ENCODE results near the gene CROT. TPM values are rescaled to one million over a fixed set of nuclear protein-coding genes. Genes with fewer than 3 reads are reported as not detected.
A peak's percentile ranks its signal among the peaks of the same experiment; 100 is the strongest.

CROT gene
- total RNA-seq, 1 donor from 2014 or later: 9.5 TPM

DNA sequence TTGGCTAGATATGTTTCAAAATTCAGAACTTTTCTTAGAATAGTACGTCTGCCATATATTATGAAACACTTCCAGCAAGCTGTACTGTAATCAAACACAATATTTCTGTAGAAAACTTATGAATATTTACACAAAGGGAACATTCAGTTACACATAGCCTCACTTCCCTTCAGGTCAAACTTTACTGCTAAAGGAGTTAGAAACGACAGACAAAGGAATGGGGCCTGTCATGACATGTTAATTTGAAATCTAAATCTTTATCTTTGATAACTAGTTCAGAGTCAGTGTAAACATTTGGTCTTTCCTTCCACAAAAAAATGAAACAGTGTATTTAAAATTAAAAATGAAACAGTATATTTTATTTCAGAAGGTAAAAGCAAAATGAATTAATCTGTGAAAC, 1.0 kb upstream of the CROT start:
- ATAC-seq (no peak), DNase-seq (no peak)
- Histone ChIP-seq H3K4me3 (peak overlapping the region; percentile 75), H3K36me3 (peaks cover 13% of the 10 kb centered on the region), H3K9me3 (no peaks in the 10 kb centered on the region), H3K27me3 (ENCODE audit: low read depth) (no peaks in the 10 kb centered on the region), H3K4me1 (peaks cover 29% of the 10 kb centered on the region), H3K27ac (peak overlapping the region; percentile 80)
- TF ChIP-seq CTCF (IDR thresholded peaks at IDR 0.05): no peak
- intact Hi-C loops (cut with DNase I): no loop called here

DNA sequence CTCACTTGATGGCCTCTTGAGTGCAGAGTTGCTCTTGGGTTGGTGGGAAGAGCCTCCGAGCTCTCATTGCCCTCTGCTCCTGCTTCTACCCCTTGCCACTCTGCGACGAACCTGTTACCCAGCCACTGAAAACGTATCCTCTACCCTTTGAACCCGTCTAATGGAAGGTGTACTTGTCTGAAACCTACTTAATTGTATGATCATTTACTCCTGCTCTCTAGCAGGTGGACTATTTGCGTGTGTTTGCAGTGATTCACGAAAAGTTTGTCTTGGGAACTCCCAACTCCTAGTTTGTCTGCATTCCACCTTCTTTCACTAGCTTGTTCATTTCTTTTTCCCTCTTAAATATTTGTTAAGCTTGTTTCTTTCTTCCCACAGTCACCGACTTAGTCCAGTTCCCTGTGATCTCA, 503 bp downstream of the CROT start:
- no peaks in the 10 kb centered on the region for H3K27me3 ChIP-seq (ENCODE audit: low read depth)
- peak overlapping the region; percentile 75 for H3K4me3 ChIP-seq
- TF ChIP-seq CTCF (IDR thresholded peaks at IDR 0.05): no peak
- no peak for DNase-seq
- H3K9me3 ChIP-seq: no peaks in the 10 kb centered on the region
- peak; percentile 33 to 37 for ATAC-seq
- peak overlapping the region; percentile 80 for H3K27ac ChIP-seq
- intact Hi-C loops (cut with DNase I): no loop called here
- H3K36me3 ChIP-seq: peaks cover 23% of the 10 kb centered on the region
- H3K4me1 ChIP-seq: peaks cover 29% of the 10 kb centered on the region

- DNase-seq (no peak), ATAC-seq (no peak)
- Histone ChIP-seq H3K9me3 (no peaks in the 10 kb centered on the region), H3K27ac (no peak overlapping the region), H3K4me1 (peaks cover 29% of the 10 kb centered on the region), H3K36me3 (peaks cover 25% of the 10 kb centered on the region), H3K4me3 (no peak overlapping the region), H3K27me3 (ENCODE audit: low read depth) (no peaks in the 10 kb centered on the region)
- intact Hi-C loops (cut with DNase I): no loop called here
- no peak for TF ChIP-seq CTCF (IDR thresholded peaks at IDR 0.05)
These were observed 1.7 kb downstream of the CROT start for GRCh38 chr7:87347207-87347606.

- no peak for DNase-seq
- ATAC-seq: no peak
- no peak overlapping the region for H3K27ac ChIP-seq
- H3K9me3 ChIP-seq: no peaks in the 10 kb centered on the region
- peaks cover 29% of the 10 kb centered on the region for H3K4me1 ChIP-seq
- H3K4me3 ChIP-seq: no peak overlapping the region
- no peak for TF ChIP-seq CTCF (IDR thresholded peaks at IDR 0.05)
- intact Hi-C loops (cut with DNase I): no loop called here
- peaks cover 25% of the 10 kb centered on the region for H3K36me3 ChIP-seq
- H3K27me3 ChIP-seq (ENCODE audit: low read depth): no peaks in the 10 kb centered on the region
These were observed 2.2 kb downstream of the CROT start for GRCh38 chr7:87347664-87348063.

- Histone ChIP-seq H3K9me3 (peaks cover 16% of the 10 kb centered on the region), H3K4me3 (no peak overlapping the region), H3K4me1 (no peaks in the 10 kb centered on the region), H3K27ac (no peak overlapping the region), H3K27me3 (ENCODE audit: low read depth) (no peaks in the 10 kb centered on the region), H3K36me3 (peaks cover 22% of the 10 kb centered on the region)
- TF ChIP-seq CTCF (IDR thresholded peaks at IDR 0.05): no peak
- no peak for ATAC-seq
- intact Hi-C loops (cut with DNase I): no loop called here
- no peak for DNase-seq
These were observed 9.3 kb downstream of the CROT start for GRCh38 chr7:87354749-87355148.

DNA sequence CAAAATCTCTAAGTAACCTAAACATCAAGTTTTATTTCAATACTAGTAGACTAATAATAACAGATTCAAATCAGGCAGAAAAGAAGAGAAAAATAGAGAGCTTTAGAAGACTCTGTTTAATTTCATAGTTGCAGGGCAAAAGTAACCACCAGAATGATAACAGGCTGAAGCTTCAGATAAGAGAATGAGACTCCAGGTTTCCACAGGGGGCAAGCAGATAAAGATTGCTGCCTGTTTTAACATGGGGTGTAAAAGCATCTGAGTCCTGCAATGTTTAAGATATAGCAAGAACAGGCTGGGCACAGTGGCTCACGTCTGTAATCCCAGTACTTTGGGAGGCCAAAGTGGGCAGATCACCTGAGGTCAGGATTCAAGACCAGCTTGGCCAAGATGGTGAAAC, 11.0 kb downstream of the CROT start:
- Histone ChIP-seq H3K36me3 (peaks cover 11% of the 10 kb centered on the region), H3K4me3 (no peak overlapping the region), H3K27ac (no peak overlapping the region), H3K4me1 (no peaks in the 10 kb centered on the region), H3K9me3 (peaks cover 16% of the 10 kb centered on the region), H3K27me3 (ENCODE audit: low read depth) (no peaks in the 10 kb centered on the region)
- ATAC-seq: no peak
- TF ChIP-seq CTCF (IDR thresholded peaks at IDR 0.05): no peak
- DNase-seq: no peak
- intact Hi-C loops (cut with DNase I): no loop called here
